Measurements from ENCODE around the gene TLK1.

TLK1 gene

DNA sequence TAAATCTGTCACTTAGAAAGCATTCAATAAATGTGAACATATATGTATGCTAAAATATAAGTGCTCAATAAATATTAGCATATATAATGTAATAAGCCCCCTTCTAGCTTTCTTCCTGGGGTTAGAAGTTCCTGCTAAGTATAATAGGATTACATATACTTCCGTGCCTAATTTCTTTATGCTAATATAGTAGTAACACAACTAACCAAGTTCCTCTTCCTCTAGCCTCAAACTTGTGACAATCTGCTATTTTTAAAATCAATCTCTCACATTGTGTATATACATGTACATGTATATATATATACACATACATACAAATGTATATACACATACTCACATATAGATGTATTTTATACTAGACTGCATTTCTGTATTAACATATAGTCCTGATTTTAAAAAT, 32.2 kb downstream of the TLK1 start:
- no peak for DNase-seq (ENCODE audit: low read depth)
- H3K4me3 ChIP-seq (ENCODE audit: low read depth, low read length): no peak overlapping the region
- TF ChIP-seq CTCF (IDR thresholded peaks at IDR 0.05; ENCODE audit: insufficient read depth, low read depth, low read length, missing control alignments): no peak

DNA sequence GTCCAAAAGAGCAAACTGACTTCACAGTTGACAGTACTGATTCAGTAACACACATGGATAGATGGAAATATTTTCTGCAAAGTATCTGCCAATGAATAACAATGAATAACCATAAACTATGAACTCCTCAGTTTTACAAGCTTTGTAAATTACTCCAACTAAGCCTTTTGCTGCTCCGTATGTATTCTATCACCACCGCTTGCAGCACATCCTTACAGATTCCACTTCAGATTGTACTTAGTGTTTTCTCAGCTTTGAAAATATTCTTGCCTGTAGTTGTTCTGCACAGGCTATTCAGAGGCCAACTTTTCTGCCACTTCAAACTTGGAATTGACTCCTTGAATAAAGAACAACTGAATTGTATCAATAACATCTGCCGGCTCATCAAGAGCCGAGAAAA, 36.2 kb downstream of the TLK1 start:
- no peak overlapping the region for H3K4me3 ChIP-seq (ENCODE audit: low read depth, low read length)
- DNase-seq (ENCODE audit: low read depth): no peak
- TF ChIP-seq CTCF (IDR thresholded peaks at IDR 0.05; ENCODE audit: insufficient read depth, low read depth, low read length, missing control alignments): no peak

GRCh38 chr2:171109571-171109970, 51.1 kb downstream of the TLK1 start:
- no peak for DNase-seq (ENCODE audit: low read depth)

DNA sequence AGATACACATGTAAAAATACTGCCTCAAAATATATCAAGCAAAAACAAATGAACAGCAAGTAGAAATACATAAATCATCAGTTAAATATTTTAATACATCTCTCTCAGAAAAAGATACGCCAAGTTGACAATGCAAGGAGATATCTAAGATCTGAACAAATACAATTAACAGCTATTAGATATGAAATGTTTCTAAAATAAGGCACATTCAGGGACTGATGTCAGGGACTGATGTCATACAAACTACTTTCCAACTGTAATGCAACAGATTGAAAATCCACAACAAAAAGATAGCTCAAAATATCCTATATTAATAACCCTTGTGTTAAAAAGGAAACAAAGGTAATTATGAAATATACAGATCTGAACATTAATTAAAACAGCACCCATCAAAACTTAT, 51.7 kb downstream of the TLK1 start:
- H3K4me3 ChIP-seq (ENCODE audit: low read depth, low read length): no peak overlapping the region
- no peak for TF ChIP-seq CTCF (IDR thresholded peaks at IDR 0.05; ENCODE audit: insufficient read depth, low read depth, low read length, missing control alignments)
- no peak for DNase-seq (ENCODE audit: low read depth)

More at GRCh38 chr2:171109571-171109970, 51.1 kb downstream of the TLK1 start:
- no peak overlapping the region for H3K4me3 ChIP-seq (ENCODE audit: low read depth, low read length)
- TF ChIP-seq CTCF (IDR thresholded peaks at IDR 0.05; ENCODE audit: insufficient read depth, low read depth, low read length, missing control alignments): no peak

DNA sequence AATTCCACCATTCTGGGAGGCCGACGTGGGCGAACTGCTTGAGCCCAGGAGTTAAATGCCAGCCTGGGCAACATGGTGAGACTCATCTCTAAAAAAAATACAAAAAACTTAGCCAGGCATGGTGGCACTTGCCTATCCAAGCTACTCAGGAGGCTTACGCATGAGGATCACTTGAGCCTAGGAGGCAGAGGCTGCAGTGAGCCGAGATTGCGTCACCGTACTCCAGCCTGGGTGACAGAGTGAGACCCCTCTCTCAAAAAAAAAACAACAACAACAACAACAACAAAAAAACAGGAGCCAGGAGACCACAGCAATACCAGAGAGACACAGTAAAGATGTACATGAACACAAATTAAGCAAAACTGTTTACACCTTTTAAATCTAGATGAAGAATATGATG, 52.9 kb downstream of the TLK1 start:
- DNase-seq (ENCODE audit: low read depth): no peak
- no peak overlapping the region for H3K4me3 ChIP-seq (ENCODE audit: low read depth, low read length)
- no peak for TF ChIP-seq CTCF (IDR thresholded peaks at IDR 0.05; ENCODE audit: insufficient read depth, low read depth, low read length, missing control alignments)

DNA sequence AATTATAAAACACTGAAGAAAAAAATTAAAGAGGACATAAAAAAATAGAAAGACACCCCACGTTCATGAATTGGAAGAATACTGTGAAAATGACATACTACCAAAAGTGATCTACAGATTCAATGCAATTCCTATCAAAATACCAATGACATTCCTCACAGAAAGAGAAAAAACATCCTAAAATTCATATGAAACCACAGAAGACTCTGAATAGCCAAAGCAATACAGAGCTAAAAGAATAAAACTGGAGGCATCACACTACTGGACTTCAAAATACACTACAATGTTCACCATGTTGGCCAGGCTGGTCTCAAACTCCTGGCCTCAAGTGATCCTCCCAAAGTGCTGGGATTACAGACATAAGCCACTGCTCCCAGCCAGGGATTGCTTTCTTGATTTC, 56.3 kb downstream of the TLK1 start:
- no peak overlapping the region for H3K4me3 ChIP-seq (ENCODE audit: low read depth, low read length)
- TF ChIP-seq CTCF (IDR thresholded peaks at IDR 0.05; ENCODE audit: insufficient read depth, low read depth, low read length, missing control alignments): no peak
- no peak for DNase-seq (ENCODE audit: low read depth)

- no peak for TF ChIP-seq CTCF (IDR thresholded peaks at IDR 0.05; ENCODE audit: insufficient read depth, low read depth, low read length, missing control alignments)
- DNase-seq (ENCODE audit: low read depth): no peak
These were observed 57.9 kb downstream of the TLK1 start for GRCh38 chr2:171102802-171103201.

More at GRCh38 chr2:171102802-171103201, 57.9 kb downstream of the TLK1 start:
- no peak overlapping the region for H3K4me3 ChIP-seq (ENCODE audit: low read depth, low read length)
